GM18867 (cell line): ENCODE results near the gene USP10.
"Not testable (repeated sequence)": the region's sequence is repeated elsewhere in the genome, so short reads cannot be mapped to it uniquely, and the experiment has no call there.

Source experiments
- ATAC-seq: cut with Tn5 transposase; IDR thresholded peaks from one replicate; pipeline ENCODE4 v1.9.1; 2021; ENCODE audit warnings: mild to moderate bottlenecking, moderate library complexity; ENCODE audit not compliant: unreplicated experiment

USP10 gene

DNA sequence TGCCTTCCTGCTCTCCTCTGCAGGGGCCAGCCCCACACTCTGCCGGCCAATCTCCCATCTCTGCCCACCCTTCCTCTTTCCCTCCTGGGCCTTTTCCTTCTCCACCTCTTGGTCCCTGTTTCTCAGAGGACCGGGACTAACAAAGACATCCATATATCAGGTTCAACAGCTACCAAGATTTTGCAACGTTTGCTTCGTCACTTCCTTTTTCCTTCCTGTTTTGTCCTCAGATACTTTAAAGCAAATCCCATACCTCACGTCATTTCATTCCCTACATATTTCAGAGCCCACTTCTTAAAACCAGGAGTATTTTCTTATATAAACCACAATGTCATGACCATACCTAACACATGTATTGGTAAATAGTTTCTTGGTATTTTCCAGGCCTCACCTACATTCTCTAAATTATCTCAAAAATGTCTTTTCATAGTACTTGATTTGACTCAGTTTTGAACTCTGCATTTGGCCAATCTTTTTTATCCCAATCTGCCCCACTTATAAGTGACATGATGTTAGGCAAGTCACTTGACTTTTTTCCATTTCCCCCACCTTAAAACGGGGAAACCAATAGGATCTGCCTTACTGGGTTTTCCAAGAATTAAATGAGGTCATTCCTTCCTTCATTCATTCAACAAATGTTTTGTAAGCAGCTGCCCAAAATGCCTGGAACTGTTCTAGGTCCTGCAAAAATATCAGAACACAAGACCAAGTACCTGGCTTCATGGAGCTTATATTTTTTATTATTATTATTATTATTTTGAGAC, 7.2 kb upstream of the USP10 start:
- ATAC-seq = no peak

DNA sequence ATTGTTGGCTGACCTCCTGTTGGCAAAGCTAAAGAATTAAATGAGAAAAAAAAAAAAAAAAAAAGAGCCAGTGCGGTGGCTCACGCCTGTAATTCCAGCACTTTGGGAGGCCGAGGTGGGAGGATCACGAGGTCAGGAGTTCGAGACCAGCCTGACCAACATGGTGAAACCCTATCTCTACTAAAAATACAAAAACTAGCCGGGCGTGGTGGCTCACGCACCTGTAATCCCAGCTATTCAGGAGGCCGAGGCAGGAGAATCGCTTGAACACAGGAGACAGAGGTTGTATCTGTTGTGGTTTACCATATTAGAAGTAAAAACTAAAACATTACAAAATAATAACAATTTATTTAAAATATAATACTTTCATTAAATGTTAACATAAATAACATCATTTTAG, 5.9 kb upstream of the USP10 start:
- ATAC-seq = not testable (repeated sequence)

DNA sequence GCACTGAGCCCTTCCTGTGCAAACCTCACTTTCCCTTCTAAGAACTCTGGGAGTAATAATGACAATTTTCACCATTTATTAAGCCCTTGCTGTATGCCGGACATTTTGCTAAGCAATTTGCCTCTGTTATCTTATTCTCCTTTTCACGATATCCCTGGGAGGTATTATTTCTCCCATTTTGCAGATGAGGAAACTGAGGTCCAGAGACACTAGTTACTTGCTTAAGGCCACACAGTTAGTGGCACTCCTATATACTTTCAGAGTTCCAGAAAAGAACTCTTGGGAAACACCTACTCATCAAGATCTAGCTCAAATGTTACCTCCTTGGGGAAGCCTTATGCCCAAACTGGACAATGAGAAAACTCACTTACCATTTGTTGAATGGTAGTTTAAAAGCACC, 4.8 kb upstream of the USP10 start:
- no peak for ATAC-seq

DNA sequence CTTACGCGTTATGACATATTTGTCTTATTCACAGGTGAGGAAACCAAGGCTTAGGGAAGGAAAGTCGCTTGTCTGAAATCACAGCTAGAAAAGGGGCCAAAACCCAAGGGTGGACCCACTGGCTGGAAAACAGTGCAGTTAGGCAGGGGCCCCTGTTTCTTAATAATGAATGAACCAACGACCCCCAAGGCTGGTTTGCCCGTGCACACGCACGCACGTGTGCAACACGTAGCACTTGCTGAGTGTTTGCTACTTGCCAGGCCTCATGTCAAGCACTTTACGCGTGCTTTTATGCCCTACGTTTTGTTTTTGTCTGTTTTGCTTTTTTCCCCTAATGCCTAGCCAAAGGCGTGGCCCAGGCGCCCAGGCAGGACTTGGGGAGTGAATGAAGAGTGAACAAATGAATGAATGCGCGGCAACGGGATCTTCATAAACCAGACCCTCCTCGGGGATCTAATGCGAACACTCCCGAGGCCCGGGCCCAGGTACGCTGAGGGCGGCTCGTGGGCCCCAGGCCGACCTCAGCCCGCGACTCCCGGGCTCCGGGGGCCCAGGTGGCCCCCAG, 571 bp upstream of the USP10 start:
- ATAC-seq = no peak

DNA sequence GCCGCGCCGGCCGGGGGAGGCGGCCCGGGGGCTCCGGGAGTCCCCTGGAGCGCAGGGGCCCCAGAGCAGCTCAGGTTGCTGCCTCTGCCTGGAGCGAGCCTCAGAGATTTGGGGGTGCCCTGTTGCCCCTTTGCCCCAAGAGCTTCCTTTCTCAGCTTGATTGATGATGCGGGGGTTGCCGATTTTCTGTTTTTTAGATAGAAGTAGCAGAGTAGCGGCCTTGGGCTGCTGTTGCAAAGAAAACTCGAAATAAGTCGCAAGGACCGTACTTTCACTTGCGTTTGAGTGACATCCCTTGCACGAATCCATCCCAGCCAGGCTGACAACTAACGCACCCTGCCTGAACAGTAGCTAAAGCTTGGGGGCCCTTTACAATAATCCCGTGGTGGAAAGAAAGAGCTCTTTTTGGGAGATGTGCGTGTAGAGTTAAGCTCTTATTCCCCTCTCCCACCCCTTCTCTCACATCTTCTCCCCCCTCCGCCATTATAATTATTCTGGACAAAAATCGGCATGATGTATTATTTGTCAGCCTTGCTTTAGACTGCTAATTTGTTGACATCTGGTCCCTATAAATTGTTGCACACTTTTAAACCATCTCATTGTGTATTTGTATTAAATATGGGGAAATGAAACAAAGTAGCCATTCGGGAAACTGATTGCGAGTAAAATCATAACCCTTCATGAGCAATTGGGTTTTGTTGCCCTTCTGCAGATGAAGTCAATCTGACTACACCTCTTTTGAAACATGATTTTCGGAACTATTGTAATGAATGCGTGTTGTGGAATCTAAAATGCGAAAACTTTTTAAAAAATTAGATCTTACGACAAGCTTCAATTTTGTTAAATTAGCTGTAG, 873 bp downstream of the USP10 start:
- peak; percentile 28 for ATAC-seq

DNA sequence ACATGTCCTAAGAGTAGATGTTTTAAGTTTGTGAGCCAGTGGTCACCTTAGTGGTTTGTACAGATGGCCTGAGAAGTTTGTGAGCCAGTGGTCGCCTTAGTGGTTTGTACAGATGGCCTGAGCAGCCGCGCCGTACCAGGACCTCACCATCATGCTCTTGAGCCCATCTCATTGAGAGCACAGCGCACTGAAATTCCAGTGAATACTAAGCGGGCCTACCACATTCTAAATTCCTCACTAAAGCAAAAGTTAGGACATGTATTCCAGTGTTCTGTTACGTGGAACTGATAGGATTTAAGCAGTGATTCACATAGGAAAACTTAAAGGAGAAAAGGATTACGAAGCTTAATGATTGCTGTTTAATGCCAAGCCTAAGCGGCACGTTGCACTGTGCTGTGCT, 3.9 kb downstream of the USP10 start:
- ATAC-seq = no peak

DNA sequence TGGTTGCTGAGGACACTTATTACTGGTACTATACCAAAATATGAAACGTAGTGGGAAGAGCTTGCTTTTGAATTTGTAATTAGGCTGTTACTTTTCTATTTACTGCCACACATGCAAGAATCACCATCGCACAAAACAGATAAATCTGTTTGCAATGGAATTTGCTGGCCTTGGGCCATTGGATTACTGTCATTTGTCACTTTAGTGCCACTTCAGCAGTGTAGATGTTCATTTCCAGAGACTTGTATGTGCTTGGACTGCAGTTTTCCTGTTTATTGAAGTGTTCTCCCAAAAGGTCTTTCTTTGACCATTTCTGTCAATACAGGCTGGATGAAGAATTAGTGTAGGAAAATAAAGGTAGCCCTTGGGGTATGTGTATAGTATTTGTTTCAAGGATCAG, 4.5 kb downstream of the USP10 start:
- ATAC-seq = no peak

DNA sequence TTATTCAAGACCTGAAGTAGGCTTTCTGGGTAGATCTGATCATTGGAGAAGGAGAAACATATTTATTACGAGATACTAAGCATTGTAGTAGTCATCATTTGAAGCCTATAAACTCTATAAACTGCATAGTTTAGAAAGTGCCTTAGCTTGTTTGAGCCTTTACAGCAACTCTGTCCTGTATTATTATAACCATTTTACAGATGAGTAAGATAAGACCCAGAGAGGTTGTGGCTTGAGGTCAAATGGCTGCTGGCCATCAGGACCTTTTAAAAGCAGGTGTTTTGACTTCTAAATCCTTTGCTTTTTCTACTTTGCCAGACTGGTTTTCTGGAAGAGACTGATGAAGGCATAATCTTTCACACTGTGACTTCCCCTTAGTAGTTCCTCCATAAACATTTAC, 7.1 kb downstream of the USP10 start:
- no peak for ATAC-seq

DNA sequence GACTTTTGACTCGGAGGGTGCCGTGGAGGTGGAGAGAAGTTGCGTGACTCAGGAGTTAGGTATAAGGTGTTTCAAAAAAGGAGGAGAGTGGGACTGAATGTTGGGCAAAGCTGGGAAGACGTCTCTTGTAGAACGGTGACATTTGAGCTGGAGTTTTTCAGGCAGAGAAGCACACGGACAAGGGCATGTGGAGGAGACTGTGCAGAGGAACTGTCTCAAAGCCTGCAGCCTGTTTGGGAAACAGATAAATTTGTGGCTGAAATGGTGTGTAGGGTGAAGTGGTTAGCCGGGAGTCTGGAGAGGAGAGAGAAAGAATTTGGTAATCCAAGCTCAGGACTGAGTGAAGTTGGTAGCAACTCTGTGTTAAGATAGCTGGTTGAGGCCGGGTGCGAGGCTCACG, 9.8 kb downstream of the USP10 start:
- no peak for ATAC-seq

DNA sequence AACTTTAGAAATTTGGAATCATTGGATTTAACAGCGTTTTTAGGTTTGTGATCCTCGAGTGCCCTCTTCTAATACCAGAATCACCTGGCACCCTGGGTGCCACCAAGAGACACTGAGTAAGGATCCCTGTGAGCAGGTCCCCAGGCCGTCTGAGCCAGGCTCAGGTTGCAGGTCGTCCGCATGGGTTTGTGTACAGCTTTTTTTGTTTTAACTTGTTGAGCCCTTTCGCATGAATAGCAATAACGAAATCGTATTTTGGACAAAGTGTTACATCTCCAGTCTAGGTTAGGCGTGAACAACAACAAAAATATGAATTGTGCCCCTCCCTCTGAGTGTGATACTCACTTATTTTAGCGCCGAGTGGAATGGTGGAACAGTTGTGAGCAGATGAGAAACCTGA, 10.9 kb downstream of the USP10 start:
- ATAC-seq = no peak

DNA sequence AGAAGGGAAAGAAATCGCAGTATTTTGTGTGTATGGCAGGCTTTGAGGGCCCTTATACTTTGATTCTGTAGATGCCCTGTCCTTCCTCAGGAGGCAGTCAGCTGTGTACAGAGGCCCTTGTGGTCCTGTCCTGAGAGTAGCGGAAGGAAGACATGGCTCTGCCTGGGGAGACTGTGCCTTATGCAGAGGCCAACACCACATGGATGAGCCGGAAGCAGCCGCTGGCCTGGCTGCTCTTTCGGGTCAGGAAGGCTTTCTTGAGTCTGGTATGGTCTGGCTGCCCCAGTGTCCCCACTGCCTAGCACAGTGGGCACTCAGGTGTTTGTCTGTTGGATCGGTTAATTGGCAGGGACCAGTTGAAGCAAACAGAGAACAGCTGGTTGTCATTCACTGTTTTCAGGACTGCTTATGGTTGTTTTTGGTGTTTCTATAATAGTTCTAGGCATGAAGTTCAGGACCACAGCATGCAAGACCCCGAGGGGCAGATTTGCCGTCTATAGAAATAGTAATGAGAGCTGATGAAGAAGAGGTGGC, 12.4 kb downstream of the USP10 start:
- no peak for ATAC-seq

DNA sequence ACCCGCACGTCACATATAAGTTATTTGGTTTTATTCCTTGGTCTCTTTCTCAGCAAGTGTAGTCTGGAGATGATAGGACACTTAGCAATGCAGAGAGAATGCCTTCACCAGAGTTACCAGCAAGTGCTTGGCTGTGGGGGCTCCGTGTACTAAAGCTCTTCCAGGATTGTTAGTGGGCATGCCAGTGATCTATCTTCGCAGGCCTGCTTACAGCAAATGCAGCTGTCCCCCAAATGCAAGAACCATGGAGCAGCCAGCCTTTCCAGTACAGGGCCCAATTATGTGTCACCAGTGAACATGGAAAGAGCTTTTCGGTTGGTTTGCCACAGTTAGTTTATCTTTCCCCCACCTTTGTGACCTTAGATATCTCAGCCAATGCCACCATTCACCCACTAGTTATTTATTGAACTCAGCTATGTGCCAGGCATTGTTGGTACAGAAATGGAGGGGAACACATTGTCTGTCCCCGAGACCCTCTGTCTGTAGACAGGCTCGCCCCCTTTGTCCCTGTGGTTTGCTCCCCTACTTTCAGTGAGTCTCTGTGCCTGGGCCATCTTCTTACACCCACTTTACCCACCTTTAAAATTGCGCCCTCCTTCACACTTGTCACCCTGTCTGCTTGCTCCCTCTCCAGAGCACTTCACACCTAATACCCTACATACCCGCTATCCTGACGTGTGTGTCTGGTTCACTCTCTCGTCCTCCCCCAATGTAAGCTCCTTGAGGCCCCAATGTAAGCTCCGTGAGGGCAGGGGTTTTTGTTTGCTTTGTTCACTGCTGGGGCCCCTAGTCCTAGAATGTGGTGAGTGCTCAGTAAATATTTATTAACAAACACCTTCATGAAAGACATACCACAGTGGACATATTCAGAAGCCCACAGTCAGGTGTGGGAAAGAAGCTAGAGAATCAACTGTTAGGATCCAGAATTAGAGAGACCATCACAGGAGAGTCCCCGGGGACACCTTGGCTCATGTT, 13.3 kb downstream of the USP10 start:
- ATAC-seq = no peak

DNA sequence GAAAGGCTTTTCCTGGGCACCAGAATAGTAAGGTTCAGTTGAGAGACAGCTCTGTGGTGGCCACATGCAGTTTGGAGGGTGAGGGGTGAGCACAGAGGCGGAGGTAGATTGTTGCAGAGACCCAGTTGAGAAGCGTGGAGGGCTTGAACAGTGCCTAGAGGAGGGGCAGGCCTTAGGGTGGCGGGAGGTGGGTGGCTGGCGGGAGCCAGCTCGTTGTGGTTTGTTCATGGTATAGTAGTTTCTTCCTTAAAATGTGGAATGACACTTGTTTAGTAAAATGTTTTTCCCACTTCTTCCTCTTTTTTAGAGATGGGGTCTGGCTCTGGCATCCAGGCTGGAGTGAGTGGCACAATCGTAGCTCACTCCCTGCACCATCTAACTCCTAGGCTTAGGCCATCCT, 14.2 kb downstream of the USP10 start:
- no peak for ATAC-seq

DNA sequence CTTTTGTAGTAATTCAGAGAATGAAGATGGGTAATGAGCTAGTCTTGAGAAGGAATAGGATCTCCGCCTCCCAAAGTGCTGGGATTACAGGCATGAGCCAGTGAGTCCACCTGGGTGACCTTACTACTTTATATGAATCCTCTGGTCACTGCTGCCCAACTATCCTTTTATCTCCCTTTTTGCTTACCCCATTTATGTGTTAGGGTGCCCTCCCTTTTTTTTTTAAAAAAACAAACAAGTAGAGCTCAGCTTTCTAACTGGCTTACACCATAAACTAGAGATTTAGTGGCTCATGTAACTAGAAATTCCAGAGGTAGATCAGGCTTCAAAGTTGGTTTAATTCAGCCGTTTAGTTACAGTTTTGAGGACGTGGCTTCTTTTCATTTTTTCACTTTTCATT, 15.6 kb downstream of the USP10 start:
- ATAC-seq = no peak

DNA sequence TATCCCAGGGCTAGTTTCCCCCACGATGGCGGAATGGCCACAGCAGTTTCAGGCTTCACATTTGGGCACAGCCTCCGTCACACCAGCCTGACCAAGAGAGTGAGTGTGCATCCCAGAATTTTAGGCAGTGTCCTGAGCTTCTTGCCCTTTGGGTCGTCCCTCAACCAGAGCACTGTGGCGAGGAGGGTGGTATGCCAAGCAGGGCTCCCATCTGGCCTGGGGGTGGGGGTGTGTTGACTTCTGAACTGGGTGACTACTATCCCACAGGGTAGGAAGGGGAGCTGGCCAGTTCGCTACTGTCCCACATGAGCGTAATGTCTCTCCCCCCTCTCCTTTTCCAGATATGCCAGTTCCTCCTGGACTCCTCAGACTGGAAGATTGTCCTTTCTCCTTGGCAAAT, 16.1 kb downstream of the USP10 start:
- ATAC-seq = no peak

DNA sequence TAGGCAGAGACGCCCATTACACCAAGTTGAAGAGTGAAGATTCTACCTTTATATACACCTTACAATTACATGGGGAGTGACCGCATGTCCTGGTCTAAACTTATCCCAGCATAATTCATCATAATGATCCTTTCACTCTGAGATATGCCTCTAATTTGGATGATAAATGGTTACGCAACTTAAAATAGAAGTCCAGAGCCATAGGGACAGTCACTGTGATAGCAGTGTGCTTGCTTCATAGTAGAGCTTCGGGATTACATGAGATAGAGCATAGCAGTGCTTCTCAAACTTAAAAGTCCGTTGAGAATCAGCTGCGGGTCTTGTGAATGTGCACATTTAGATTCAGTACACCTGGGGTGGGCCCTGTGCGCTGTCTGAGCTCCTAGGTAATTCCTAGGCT, 16.9 kb downstream of the USP10 start:
- ATAC-seq = no peak

DNA sequence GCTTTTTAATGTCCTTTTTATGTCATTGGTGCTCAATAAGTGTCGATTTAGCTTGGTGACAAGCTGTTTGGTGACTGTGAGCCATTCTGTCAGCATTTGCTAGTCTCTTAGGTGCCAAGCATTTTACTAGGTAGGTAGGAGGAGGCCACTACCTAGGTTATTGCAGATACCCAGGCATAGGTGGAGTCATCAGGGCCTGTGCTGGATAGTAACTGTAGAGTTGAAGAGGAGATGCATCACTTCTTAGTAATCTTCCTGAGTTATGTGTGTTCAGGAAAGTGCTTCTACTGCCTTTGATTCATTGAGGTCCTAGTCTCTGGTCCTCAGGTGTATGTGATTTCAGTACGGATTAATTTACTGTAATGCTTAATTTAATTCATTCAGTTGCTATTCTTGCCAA, 17.7 kb downstream of the USP10 start:
- no peak for ATAC-seq

DNA sequence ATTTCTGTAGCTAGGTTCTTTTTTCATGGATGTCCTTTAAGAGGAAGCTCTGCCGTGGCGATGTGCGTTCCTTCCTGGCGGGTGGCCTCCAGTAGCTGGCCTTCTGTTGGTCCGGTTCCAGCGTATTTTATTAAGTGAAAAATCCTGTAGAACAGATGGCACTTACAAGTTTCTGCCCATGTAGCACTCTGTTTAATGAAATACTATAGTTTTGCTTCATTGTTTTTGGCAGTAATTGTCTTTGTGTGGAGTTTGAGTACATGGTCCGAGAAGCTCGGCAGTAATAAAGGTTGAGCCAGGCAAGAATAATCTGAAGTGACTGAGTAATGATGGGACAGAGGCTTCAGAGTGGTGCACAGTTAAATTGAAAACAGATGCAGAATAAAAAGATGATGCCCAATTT, 20.4 kb downstream of the USP10 start:
- no peak for ATAC-seq

DNA sequence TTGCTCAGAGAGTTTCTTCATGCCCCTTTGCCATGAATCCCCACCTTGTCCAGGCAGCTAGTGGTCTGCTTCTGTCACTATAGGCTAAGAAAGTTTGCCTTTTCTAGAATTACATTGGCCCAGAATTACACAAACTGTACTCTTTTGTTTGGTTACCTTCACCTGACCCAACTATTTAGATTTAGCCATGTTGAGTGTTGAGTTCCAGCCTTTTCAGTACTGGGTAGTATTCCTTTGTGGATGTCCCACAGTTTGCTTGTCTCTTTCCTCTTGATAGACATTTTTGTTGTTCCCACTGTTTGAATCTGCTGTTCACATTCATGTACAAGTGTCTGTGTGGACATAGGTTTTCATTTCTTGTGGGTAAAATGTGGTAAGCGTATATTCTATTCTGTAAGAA, 22.3 kb downstream of the USP10 start:
- no peak for ATAC-seq

DNA sequence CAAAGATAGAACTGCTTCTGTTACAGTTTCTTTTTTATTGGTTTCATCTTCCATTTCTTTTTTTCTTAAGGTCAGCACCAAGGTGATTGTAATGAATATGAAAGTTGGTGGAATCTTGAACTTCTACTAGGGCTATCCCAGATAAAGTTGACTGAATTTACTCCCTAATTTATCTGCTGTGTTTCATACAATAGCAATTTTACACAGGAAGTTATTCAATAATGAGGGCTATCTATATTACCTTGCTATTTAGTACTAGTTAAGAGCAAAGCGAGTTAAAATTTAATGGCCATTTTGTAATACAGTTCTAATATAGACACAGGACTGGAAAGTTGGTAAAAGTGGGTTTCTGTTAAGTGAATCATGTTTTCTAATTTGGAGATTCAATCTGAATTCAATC, 24.1 kb downstream of the USP10 start:
- ATAC-seq = no peak
